Measurements from ENCODE around the gene NCMAP.
A peak's percentile ranks its signal among the peaks of the same experiment; 100 is the strongest.

DNA sequence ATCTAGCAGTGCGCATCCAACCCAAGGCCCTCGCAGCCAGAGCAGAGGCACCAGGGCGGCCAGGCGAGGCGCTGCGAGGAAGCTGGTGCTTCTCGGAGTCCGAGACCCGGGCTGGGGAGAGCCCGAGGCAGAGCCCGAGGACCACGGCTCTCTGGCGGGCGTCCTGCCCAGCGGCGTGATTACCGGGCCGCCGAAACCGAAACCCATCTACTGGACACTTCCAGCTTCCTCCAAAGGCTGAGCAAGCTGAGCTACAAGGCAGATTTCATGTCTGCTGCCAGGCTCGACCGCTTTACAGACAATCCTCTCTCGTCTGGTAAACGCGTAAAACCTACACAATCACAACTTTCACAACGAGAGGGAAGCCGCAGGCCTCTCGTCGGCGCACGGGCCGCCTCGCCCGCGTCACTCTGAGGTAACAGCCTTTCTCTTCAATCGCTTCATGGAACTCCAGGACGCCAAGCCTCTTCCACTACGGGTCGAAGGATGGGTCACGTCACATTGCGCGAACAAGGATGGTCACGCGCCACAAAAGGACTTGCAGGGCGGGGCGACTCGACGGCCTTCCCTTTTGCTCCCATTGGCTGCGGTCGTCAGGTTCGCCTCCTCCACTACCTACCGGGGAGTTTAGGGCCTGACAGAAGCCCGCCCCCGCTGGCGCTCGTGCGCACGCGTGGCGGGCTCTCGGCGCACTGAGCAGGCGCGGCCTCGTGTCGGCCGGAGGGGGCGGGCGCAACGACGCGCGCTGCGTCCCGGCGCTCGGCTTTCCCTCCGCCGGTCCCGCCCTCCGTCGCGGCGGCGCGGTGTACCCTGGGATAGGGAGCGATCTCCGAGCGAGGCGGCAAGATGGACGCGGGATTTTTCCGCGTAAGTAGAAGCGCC, 86.8 kb downstream of the NCMAP start, which contains the start of gene SRRM1:
- TF ChIP-seq CTCF (IDR thresholded peaks at IDR 0.05), result no peak
- peak; percentile 100 for TF ChIP-seq POLR2A (IDR thresholded peaks at IDR 0.05)
- TF ChIP-seq EP300 (IDR thresholded peaks at IDR 0.05), result peak in 1 of 4 donors; percentile 92
- peak; percentile 100 for TF ChIP-seq POLR2AphosphoS5 (IDR thresholded peaks at IDR 0.05)

All from sigmoid colon (tissue), 4 donors.